Activated CD4-positive, alpha-beta memory T cell treated with anti-CD3 and anti-CD28 coated beads, Interleukin-2, amount 10 ng/mL, durations not matched to agents 7 days and 5 days (primary cell): ENCODE results near the gene SLCO2A1. TPM values are rescaled to one million over a fixed set of nuclear protein-coding genes. Genes with fewer than 3 reads are reported as not detected.
A peak's percentile ranks its signal among the peaks of the same experiment; 100 is the strongest.

Experiments
- CTCF ChIA-PET: fragments of 350-600 bp; sonication (Branson Sonifier 250); formaldehyde crosslinking; loops from one replicate; lab custom pipeline; 2021; ENCODE audit warnings: antibody characterized with exemption, inconsistent platforms; lab: Charles Lee
- POLR2A ChIA-PET: fragments of 350-600 bp; sonication (Branson Sonifier 250); formaldehyde crosslinking; loops from one replicate; lab custom pipeline; 2021; ENCODE audit warnings: antibody characterized with exemption; lab: Charles Lee
- DNase-seq: peaks from one replicate; pipeline ENCODE4 v3.0.0-alpha.2; 2020
- H3K27ac Mint-ChIP-seq: one replicate; pipeline ENCODE4 v1.8.0; 2021; ENCODE audit warnings: mild to moderate bottlenecking, mixed read lengths
- H3K27me3 Mint-ChIP-seq: one replicate; pipeline ENCODE4 v1.8.0; 2021; ENCODE audit warnings: mixed read lengths
- H3K36me3 Mint-ChIP-seq: one replicate; pipeline ENCODE4 v1.8.0; 2021; ENCODE audit warnings: low read depth, mixed read lengths
- H3K4me1 Mint-ChIP-seq: one replicate; pipeline ENCODE4 v1.8.0; 2021; ENCODE audit warnings: mixed read lengths
- H3K4me3 Mint-ChIP-seq: one replicate; pipeline ENCODE4 v1.8.0; 2021; ENCODE audit warnings: mild to moderate bottlenecking, mixed read lengths
- H3K9me3 Mint-ChIP-seq: one replicate; pipeline ENCODE4 v1.8.0; 2021; ENCODE audit warnings: mixed read lengths
- total RNA-seq, 2 experiments: library from RNA; stranded (reverse); gene quantifications; one replicate each; pipeline ENCODE4 v1.2.3, GENCODE V29; 2021

SLCO2A1 gene
- total RNA-seq, 2 experiments from 2014 or later: not detected

DNA sequence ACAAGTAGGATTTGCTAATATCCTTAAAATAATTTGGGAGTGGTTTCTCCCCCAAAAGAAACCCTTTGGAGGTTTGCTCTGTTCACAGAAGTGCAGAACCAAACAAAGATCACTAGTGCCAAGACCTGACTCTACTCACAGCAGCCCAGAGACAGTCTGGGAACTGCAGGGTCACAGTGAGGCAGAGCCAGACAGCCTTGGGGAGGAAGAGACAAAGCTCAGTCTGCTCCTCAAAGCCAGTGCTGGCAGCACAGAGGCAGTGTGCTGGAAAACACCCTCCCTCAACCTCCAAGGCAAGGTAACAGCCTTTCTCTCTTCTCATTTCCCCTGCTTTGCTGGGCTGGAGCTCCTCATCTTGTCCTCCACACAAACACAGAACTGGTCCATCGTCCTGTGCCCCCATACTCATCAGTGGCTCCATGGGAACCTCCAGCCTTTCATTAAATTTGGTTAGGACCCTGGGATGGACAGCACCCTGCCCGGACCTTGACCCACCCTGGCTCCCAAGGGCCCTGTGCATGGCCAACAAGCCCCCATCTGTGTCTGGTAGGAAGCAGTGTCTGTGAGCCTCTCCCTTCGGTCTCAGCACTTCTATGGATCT is 146.6 kb downstream of the SLCO2A1 start:
- no peak for DNase-seq
- ChIA-PET POLR2A (no interaction called here), CTCF (no interaction called here)
- H3K36me3 Mint-ChIP-seq: no peaks in the 10 kb centered on the region
- H3K4me1 Mint-ChIP-seq: peaks cover 34% of the 10 kb centered on the region
- H3K27me3 Mint-ChIP-seq: peaks cover under 1% of the 10 kb centered on the region
- no peak overlapping the region for H3K4me3 Mint-ChIP-seq
- peaks cover 5% of the 10 kb centered on the region for H3K9me3 Mint-ChIP-seq
- H3K27ac Mint-ChIP-seq: no peak overlapping the region

GRCh38 chr3:133881939-133882825 is 147.5 kb downstream of the SLCO2A1 start:
- peaks cover 34% of the 10 kb centered on the region for H3K4me1 Mint-ChIP-seq
- H3K27ac Mint-ChIP-seq: peak overlapping the region; percentile 55
- POLR2A ChIA-PET: no interaction called here
- H3K36me3 Mint-ChIP-seq: no peaks in the 10 kb centered on the region
- peaks cover 4% of the 10 kb centered on the region for H3K27me3 Mint-ChIP-seq
- CTCF ChIA-PET: no interaction called here
- peak; percentile 32 for DNase-seq
- no peak overlapping the region for H3K4me3 Mint-ChIP-seq
- peaks cover 5% of the 10 kb centered on the region for H3K9me3 Mint-ChIP-seq

DNA sequence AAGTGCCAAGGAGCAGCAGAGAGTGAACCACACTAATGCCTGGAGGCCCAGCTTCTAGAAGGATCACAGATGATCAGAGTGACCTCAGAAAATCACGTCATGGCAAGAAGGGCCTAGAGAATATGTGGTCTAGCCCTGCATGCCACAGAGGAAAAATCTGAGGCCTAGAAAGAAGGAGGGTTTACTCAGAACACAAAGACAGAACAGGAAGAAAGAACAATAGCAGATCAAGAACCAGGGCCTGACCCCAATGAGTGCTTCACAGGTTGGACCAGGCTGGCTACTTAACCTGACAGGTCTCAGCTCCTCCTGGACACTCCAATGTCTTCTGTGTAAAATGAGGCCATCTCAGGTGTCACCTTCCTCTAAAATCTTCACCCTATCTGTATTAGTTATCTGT is 148.2 kb downstream of the SLCO2A1 start:
- no peak overlapping the region for H3K4me3 Mint-ChIP-seq
- DNase-seq: no peak
- peaks cover 34% of the 10 kb centered on the region for H3K4me1 Mint-ChIP-seq
- peaks cover 5% of the 10 kb centered on the region for H3K9me3 Mint-ChIP-seq
- H3K36me3 Mint-ChIP-seq: no peaks in the 10 kb centered on the region
- CTCF ChIA-PET: no interaction called here
- H3K27me3 Mint-ChIP-seq: peaks cover 10% of the 10 kb centered on the region
- H3K27ac Mint-ChIP-seq: peak overlapping the region; percentile 55
- POLR2A ChIA-PET: no interaction called here

- ChIA-PET CTCF (no interaction called here), POLR2A (no interaction called here)
- Mint-ChIP-seq H3K4me1 (peaks cover 34% of the 10 kb centered on the region), H3K36me3 (no peaks in the 10 kb centered on the region), H3K4me3 (no peak overlapping the region), H3K9me3 (peaks cover 5% of the 10 kb centered on the region), H3K27ac (peak overlapping the region; percentile 55), H3K27me3 (peaks cover 15% of the 10 kb centered on the region)
- no peak for DNase-seq
These were observed 148.8 kb downstream of the SLCO2A1 start for GRCh38 chr3:133880886-133881455.

- ChIA-PET POLR2A (no interaction called here), CTCF (no interaction called here)
- Mint-ChIP-seq H3K27me3 (peaks cover 16% of the 10 kb centered on the region), H3K9me3 (peaks cover 5% of the 10 kb centered on the region), H3K4me1 (peaks cover 34% of the 10 kb centered on the region), H3K36me3 (no peaks in the 10 kb centered on the region), H3K27ac (peak overlapping the region; percentile 55), H3K4me3 (no peak overlapping the region)
- peak; percentile 34 for DNase-seq
These were observed 149.4 kb downstream of the SLCO2A1 start for GRCh38 chr3:133880287-133880686.

DNA sequence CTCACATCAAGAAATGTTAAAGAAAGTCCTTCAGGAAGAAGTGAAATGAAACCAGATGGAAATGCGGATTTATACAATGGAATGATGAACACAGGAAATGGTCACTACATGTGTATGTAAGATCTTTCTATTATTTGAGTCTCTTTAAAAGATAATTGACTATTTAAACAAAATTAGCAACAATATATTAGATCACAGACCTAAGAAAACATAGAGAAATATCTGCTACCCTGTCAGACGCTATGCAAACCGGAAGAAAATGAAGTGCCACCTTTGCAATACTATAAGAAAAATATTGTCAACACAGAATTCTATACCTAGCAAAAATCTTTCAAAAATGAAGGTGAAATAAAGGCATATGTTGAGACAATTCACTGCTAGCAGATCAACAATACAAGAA is 151.2 kb downstream of the SLCO2A1 start:
- Mint-ChIP-seq H3K4me1 (peaks cover 39% of the 10 kb centered on the region), H3K27ac (no peak overlapping the region), H3K36me3 (no peaks in the 10 kb centered on the region), H3K27me3 (peaks cover 21% of the 10 kb centered on the region), H3K9me3 (peaks cover 5% of the 10 kb centered on the region), H3K4me3 (no peak overlapping the region)
- CTCF ChIA-PET: no interaction called here
- POLR2A ChIA-PET: no interaction called here
- no peak for DNase-seq

Other genes with a start within 250 kb of the SLCO2A1 start
- 10 to 100 TPM; 44.5 to 46.8 TPM for gene SRPRB, start 224.1 kb downstream of the SLCO2A1 start, total RNA-seq
- gene RAB6B, start 134.0 kb downstream of the SLCO2A1 start, total RNA-seq: 1 to 10 TPM; 3.3 to 4.5 TPM
- 1 to 10 TPM; 6.0 to 6.1 TPM for gene RYK, start 220.9 kb upstream of the SLCO2A1 start, total RNA-seq